T47D (cell line): Measurements from ENCODE around the gene ADGRG4.
"Not testable (repeated sequence)": the region's sequence is repeated elsewhere in the genome, so short reads cannot be mapped to it uniquely, and the experiment has no call there.

ENCODE experiments used
- DNase-seq, 2 experiments: peaks; one replicate each; pipeline versions ENCODE4 v3.0.0 to v3.0.0-alpha.2; 2011 to 2012; ENCODE audit warnings: low read depth in 1 of 2, low spot score in 1 of 2
- JUND ChIP-seq: IDR thresholded peaks from 2 replicates; pipeline ENCODE4 v1.6.1; 2012; ENCODE audit warnings: low read depth
- in situ Hi-C: cut with HindIII; loops from 2 replicates; pipeline ENCODE4 v1.10.0; 2016; ENCODE audit warnings: low sequenced_read_pairs, low pct_unique_long_range_greater_than_20kb

ADGRG4 gene, protein sequence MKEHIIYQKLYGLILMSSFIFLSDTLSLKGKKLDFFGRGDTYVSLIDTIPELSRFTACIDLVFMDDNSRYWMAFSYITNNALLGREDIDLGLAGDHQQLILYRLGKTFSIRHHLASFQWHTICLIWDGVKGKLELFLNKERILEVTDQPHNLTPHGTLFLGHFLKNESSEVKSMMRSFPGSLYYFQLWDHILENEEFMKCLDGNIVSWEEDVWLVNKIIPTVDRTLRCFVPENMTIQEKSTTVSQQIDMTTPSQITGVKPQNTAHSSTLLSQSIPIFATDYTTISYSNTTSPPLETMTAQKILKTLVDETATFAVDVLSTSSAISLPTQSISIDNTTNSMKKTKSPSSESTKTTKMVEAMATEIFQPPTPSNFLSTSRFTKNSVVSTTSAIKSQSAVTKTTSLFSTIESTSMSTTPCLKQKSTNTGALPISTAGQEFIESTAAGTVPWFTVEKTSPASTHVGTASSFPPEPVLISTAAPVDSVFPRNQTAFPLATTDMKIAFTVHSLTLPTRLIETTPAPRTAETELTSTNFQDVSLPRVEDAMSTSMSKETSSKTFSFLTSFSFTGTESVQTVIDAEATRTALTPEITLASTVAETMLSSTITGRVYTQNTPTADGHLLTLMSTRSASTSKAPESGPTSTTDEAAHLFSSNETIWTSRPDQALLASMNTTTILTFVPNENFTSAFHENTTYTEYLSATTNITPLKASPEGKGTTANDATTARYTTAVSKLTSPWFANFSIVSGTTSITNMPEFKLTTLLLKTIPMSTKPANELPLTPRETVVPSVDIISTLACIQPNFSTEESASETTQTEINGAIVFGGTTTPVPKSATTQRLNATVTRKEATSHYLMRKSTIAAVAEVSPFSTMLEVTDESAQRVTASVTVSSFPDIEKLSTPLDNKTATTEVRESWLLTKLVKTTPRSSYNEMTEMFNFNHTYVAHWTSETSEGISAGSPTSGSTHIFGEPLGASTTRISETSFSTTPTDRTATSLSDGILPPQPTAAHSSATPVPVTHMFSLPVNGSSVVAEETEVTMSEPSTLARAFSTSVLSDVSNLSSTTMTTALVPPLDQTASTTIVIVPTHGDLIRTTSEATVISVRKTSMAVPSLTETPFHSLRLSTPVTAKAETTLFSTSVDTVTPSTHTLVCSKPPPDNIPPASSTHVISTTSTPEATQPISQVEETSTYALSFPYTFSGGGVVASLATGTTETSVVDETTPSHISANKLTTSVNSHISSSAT (N-terminal part only)

DNA sequence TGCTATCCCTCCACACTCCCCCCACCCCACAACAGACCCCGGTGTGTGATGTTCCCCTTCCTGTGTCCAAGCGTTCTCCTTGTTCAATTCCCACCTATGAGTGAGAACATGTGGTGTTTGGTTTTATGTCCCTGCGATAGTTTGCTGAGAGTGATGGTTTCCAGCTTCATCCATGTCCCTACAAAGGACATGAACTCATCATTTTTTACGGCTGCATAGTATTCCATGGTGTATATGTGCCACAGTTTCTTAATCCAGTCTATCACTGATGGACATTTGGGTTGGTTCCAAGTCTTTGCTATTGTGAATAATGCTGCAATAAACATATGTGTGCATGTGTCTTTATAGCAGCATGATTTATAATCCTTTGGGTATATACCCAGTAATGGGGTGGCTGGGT is at the start of gene ADGRG4:
Gene ADGRG4 (plus strand): TSS at position 243 of the 400 bp plus-strand sequence. CDS start 7,815 bp downstream, outside the sequence.
- in situ Hi-C loops, DNase-seq: not testable (repeated sequence)

DNA sequence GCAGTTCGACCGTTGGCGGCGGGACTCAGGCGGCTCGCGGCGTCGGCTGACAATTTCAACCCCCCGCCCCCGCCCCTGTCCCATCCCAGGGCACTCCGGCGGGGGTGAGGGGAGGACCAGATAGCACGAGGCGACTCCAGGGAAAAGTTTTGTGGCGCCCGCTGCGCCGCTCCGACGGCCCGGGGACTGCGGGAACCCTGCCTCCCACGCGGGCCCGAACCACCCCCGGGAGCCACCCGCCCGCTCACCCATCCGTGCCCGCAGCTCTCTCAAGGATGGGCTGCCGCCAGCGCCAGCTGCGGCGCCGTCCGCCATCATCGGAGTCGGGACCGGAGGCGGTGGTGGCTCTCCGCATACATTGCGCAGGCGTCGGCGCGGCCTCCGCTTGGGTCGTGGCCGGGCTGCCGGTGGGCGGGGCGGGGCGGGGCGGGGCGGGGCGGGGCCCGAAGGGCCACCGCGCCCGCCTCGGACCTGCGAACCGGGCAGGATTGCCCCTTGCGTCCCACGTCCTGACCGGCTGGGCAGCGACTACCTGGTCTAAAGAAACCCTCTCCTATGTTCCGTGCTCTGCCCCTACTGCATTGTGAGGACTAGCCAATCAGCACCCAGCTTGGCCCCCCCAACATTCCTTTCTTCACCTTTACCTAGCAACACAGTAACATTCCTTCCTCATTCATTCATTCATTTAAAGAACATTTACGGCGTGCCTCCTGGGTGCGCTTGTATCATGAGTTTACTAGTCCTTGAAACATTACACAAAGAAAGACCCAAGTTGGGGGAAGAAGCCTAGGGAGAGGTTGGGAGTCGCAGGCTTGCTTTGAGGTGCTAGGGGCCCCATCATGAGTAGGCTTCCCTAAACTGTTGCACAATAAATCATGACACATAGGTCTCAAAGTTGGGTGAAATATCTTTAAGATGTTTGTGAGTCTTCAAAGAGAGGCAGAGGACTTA is 49.4 kb upstream of the ADGRG4 start, which contains the start of gene MAP7D3:
Gene MAP7D3 (minus strand): TSS at position 360 of the 951 bp plus-strand sequence. CDS start 42 bp downstream, at position 318.
- no peak for DNase-seq
- TF ChIP-seq JUND, result no peak
- in situ Hi-C loops, result no loop called here

DNA sequence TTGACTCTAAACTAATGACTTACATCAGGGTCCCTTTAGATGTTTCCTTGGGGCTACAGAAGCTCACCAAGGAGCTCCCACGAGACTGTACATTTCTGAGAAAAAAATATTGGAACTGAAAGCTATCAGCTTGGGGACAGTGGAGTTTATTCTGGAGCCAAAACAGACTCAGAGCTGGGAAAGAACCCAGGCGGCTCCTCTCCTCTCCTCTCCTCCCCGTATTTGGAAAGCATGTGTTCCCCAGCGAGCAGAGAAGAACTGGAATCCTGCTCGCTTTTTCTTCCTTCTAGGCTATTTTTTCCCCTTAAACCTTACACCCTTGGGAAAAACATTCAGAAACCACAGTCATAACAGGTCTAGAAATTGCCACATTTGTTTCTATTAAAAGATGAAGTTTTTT is 45.2 kb upstream of the ADGRG4 start:
- in situ Hi-C loops, result no loop called here
- no peak for TF ChIP-seq JUND
- DNase-seq, result no peak

DNA sequence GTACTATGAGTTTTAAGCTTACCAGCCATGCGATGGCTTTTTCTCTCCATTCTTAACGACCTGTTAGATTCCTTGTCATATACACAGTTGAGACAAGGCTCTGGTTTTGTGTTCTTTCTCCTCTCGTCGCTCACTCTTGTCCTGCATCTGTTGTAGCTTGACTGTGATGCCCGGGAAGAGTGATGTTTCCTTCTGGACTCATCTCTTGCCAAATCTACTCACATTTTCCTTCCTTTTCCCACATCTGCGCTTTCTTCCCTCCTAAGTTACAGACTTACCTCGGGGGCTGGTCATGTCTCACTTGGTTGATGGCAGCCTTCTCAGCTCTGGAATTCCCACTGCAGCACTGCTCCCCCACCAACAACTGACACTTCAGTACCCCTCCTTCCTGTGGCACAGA is 44.7 kb upstream of the ADGRG4 start:
- in situ Hi-C loops, result no loop called here
- DNase-seq, result no peak
- no peak for TF ChIP-seq JUND

DNA sequence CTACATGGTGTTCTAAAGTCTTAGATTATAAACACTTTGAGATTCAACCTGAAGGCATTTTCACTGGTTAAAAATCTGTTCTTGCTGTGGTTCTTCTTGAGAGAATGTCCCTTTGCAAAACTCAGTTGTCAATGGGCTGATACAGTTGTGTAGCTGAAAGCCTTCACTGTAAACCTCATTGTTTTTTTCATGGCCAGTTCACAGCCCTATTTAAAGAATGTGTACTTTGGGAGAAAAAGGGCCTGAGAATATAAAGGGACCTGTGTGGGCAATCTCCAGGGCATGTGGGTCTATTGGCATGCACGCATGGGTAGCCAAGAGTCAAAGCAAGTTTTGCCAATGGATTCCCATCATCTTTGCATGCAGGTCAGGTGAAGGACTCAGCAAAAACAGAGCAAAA is 41.8 kb upstream of the ADGRG4 start:
- DNase-seq, result no peak
- in situ Hi-C loops, result no loop called here
- TF ChIP-seq JUND, result no peak

DNA sequence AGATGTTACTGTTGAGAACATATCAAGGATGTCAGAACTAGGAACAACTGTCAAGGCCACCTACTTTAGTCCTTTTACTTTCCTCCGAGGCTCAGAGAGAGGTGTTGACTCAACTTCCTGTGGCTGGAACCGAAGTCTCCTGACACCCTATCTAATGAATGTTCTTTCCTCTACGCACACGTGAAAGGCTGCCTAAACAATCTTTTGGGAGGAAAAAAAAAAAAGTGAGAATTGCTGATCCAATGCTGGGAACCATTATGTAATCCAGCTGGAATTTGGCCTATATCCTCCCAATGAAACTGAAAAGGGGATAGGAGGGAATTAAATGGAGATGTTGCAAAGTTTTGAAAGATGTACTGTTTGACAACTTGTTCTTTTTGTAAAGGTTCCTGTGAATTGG is 41.2 kb upstream of the ADGRG4 start:
- in situ Hi-C loops, result no loop called here
- DNase-seq, result no peak

DNA sequence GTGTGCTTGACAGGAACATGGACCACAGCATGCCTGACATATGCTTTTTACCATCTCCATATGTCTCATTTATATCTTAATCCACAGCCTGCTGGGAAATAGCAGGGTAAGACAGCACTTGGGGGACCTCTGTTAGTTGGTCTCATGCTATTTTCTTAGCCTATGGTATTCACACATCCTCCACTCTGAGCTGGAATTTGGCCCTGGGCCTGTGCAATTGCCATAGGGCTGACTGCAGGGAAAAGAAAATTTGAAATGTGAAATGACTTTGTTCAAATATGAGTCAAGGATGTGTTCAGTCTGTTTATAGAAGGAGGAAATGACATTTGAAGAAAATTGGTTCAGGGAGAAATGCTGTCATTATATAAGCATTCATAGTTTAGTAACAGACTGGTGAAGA is 40.0 kb upstream of the ADGRG4 start:
- no peak for TF ChIP-seq JUND
- DNase-seq, result no peak
- in situ Hi-C loops, result no loop called here

More for the DNA sequence above, 41.2 kb upstream of the ADGRG4 start:
- no peak for TF ChIP-seq JUND

DNA sequence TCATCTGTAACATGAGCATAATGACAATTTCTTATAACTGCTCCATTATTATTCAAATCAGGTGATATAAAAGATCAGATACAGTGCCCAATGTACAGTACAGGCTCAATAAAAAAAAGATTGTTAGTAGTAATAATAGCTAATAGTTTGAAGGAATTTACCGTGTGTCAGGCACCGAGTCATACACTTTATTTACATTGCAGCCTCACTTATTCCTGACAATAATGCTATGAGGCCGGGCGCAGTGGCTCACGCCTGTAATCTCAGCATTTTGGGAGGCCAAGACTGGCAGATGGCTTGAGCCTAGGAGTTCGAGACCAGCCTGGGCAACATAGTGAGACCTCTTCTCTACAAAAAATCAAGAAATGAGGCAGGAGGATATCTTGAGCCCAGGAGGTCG is 39.4 kb upstream of the ADGRG4 start:
- DNase-seq, result no peak
- TF ChIP-seq JUND, result no peak
- in situ Hi-C loops, result no loop called here

DNA sequence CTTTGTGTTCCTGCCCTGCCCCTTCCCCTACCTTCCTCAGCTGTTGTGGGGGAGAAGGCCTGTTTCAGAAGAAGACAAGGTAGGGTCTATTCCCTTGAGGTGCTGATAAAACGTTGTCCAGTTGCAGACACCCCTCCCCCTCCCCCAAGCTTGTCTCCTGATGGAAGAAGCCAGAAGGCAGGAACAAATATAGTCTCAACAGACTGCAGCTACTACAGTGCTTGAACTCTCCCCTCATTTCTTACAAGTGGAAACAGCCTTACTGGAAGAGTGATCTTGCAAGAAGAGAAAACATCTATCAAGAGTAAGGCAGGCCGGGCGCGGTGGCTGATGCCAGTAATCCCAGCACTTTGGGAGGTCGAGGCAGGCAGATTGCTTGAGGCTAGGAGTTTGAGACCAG is 38.5 kb upstream of the ADGRG4 start:
- TF ChIP-seq JUND, result no peak
- in situ Hi-C loops, result no loop called here
- no peak for DNase-seq

DNA sequence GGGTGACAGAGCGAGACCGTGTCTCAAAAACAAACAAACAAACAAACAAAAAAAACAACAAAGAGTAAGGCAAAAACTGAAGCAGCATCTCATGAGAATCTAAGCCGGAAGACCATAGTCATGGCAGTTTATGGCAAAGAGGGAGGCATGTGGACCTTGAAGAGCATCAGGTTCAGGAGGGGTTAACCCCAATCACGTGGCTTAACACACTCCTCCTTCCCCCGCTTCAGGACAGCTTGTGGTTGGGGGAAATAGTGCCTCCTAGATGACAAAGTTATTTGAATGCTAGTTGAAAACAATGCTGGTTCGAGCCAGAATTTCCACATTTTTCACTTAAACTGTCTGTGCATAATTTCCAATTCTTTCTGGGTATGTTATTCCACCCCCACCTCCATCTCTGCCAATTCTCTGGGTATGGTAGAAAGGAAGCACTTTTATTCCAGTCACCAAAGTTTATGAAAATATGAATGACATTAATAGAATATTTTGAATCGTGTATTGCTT is 37.9 kb upstream of the ADGRG4 start:
- in situ Hi-C loops, result no loop called here
- DNase-seq, result no peak
- no peak for TF ChIP-seq JUND

DNA sequence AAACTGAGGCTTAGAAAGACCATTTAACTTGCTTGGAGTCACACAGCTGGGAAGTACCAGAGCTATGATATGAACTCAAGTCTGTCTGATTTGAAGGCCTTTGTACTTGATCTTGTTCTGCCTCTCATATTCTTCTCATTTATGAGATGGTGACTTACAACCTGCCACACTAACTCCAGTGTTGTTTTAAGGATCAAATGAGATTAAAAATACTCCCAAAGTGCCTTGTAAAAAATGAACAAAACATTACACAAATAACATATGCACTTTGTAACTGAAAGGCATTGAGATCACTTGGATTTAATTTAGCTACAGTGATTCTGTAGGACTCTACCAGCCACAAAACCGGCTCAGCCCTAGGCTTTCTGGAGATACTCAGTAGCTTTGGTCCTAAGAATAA is 33.9 kb upstream of the ADGRG4 start:
- in situ Hi-C loops, result no loop called here
- DNase-seq, result no peak
- no peak for TF ChIP-seq JUND
